HG02642 (cell line): ENCODE measurements around the gene ARL2BP.
"Not testable (repeated sequence)": the region's sequence is repeated elsewhere in the genome, so short reads cannot be mapped to it uniquely, and the experiment has no call there.

Experiments
- ATAC-seq: cut with Tn5 transposase; IDR thresholded peaks from one replicate; pipeline ENCODE4 v1.9.1; 2021; ENCODE audit warnings: mild to moderate bottlenecking; ENCODE audit not compliant: unreplicated experiment, poor library complexity

Gene ARL2BP

GRCh38 chr16:57244767-57245471 is at the start of gene ARL2BP:
Gene ARL2BP (plus strand): TSS chr16:57245259. CDS start chr16:57245368, 109 bp downstream.
- ATAC-seq, result peak; percentile 99

GRCh38 chr16:57196286-57196685 is 48.8 kb upstream of the ARL2BP start:
- no peak for ATAC-seq

GRCh38 chr16:57196753-57197152 is 48.3 kb upstream of the ARL2BP start:
- no peak for ATAC-seq

GRCh38 chr16:57200321-57200720 is 44.7 kb upstream of the ARL2BP start:
- not testable (repeated sequence) for ATAC-seq

GRCh38 chr16:57200926-57201325 is 44.1 kb upstream of the ARL2BP start:
- ATAC-seq, result not testable (repeated sequence)

- ATAC-seq, result no peak
Measured at GRCh38 chr16:57202095-57202886, 42.8 kb upstream of the ARL2BP start.

- no peak for ATAC-seq
Measured at GRCh38 chr16:57203451-57203850, 41.6 kb upstream of the ARL2BP start.

GRCh38 chr16:57204675-57205074 is 40.4 kb upstream of the ARL2BP start:
- ATAC-seq, result no peak

GRCh38 chr16:57208926-57209325 is 36.1 kb upstream of the ARL2BP start:
- ATAC-seq, result no peak

GRCh38 chr16:57209780-57210179 is 35.3 kb upstream of the ARL2BP start:
- ATAC-seq, result no peak

GRCh38 chr16:57213462-57213861 is 31.6 kb upstream of the ARL2BP start:
- no peak for ATAC-seq

GRCh38 chr16:57216968-57217367 is 28.1 kb upstream of the ARL2BP start:
- no peak for ATAC-seq

- no peak for ATAC-seq
Measured at GRCh38 chr16:57223057-57223456, 22.0 kb upstream of the ARL2BP start.

- no peak for ATAC-seq
Measured at GRCh38 chr16:57224651-57225335, 20.3 kb upstream of the ARL2BP start.

- ATAC-seq, result no peak
Measured at GRCh38 chr16:57225978-57226377, 19.1 kb upstream of the ARL2BP start.

- ATAC-seq, result no peak
Measured at GRCh38 chr16:57226701-57227621, 18.1 kb upstream of the ARL2BP start.

- no peak for ATAC-seq
Measured at GRCh38 chr16:57229079-57229478, 16.0 kb upstream of the ARL2BP start.

GRCh38 chr16:57231821-57232350 is 13.2 kb upstream of the ARL2BP start:
- no peak for ATAC-seq

- ATAC-seq, result no peak
Measured at GRCh38 chr16:57233944-57234706, 10.9 kb upstream of the ARL2BP start.
